K562 (cell line): ENCODE data around the gene GFOD1. TPM values are rescaled to one million over a fixed set of nuclear protein-coding genes. Genes with fewer than 3 reads are reported as not detected.

Source experiments
- ATAC-seq: fragments of 200-7000 bp; cut with Tn5 transposase; 3 replicates; pipeline ENCODE4 v1.9.1; 2020; ENCODE audit warnings: moderate library complexity
- BruUV-seq: library from RNA; stranded (reverse); fragments of 400-500 nt; replicated peaks from 2 replicates; lab custom pipeline; 2021; lab: Mats Ljungman, UMichigan
- CTCF ChIA-PET: fragments of 300-600 bp; formaldehyde crosslinking; extraction: SDS; loops from one replicate; lab custom pipeline; 2021; ENCODE audit warnings: low intra/inter-chr PET ratio; lab: Yijun Ruan, JAX
- POLR2A ChIA-PET: fragments of 300-600, 350-650 bp; sonication (Branson Sonifier 250); formaldehyde crosslinking; extraction: SDS; loops from one replicate; lab custom pipeline; 2021; ENCODE audit warnings: antibody characterized with exemption, inconsistent platforms; lab: Yijun Ruan, JAX
- DNase-seq, 4 experiments: peaks; one replicate each; pipeline versions ENCODE4 v3.0.0 to v3.0.0-alpha.2; 2011 to 2018; ENCODE audit warnings: low spot score in 3 of 4, mixed read lengths in 3 of 4; ENCODE audit errors: extremely low read depth in 1 of 4
- FAIRE-seq: peaks from 2 replicates; lab custom pipeline; 2011; peaks lifted over from hg19 to GRCh38; lab: Jason Lieb, UNC
- H2AFZ ChIP-seq: 2 replicates; pipeline ENCODE4 v1.6.0; 2011; ENCODE audit warnings: low read depth, low read length, control low read depth, inconsistent platforms
- H3K27ac ChIP-seq: fragments of 200-600 bp; 3 replicates; pipeline ENCODE4 v1.8.0; 2011; ENCODE audit warnings: low read depth, mild to moderate bottlenecking, control low read depth, inconsistent platforms, low read length, moderate library complexity, mixed read lengths; ENCODE audit errors: extremely low read depth
- H3K27me3 ChIP-seq, 2 experiments: fragments of 300-600 bp in 1 of 2; 2 replicates in 1 of 2; 3 replicates in 1 of 2; pipeline versions ENCODE4 v1.6.0 to v1.8.0; 2011; ENCODE audit warnings: inconsistent platforms in 2 of 2, low read length in 2 of 2, mild to moderate bottlenecking in 1 of 2, mixed read lengths in 1 of 2, moderate library complexity in 1 of 2; ENCODE audit not compliant: control insufficient read depth in 2 of 2, insufficient read depth in 2 of 2
- H3K36me3 ChIP-seq: fragments of 300-600 bp; 3 replicates; pipeline ENCODE4 v1.8.0; 2011; ENCODE audit warnings: mild to moderate bottlenecking, low read length, inconsistent platforms; ENCODE audit not compliant: control insufficient read depth, insufficient read depth
- H3K4me1 ChIP-seq, 2 experiments: fragments of 200-600 bp in 1 of 2; replicated peaks in 1 of 2; 2 replicates in 1 of 2; 3 replicates in 1 of 2; pipeline versions ENCODE4 v1.5.1 to v1.8.0; 2011; ENCODE audit warnings: inconsistent platforms in 2 of 2, low read length in 2 of 2, mild to moderate bottlenecking in 1 of 2, mixed read lengths in 1 of 2, moderate library complexity in 1 of 2; ENCODE audit not compliant: control insufficient read depth in 2 of 2, insufficient read depth in 2 of 2
- H3K4me2 ChIP-seq: 2 replicates; pipeline ENCODE4 v1.6.1; 2011; ENCODE audit warnings: low read length, control low read depth, inconsistent platforms, mixed read lengths; ENCODE audit not compliant: insufficient read depth
- H3K4me3 ChIP-seq: fragments of 200-600 bp; sonication (generic), shearing (Covaris generic); 2 replicates; pipeline ENCODE4 v1.5.1; 2016; ENCODE audit warnings: control low read depth, inconsistent platforms
- H3K79me2 ChIP-seq: fragments of 200-600 bp; 3 replicates; pipeline ENCODE4 v1.8.0; 2011; ENCODE audit warnings: low read length, inconsistent platforms; ENCODE audit not compliant: control insufficient read depth, insufficient read depth
- H3K9ac ChIP-seq, 2 experiments: 2 replicates each; pipeline versions ENCODE4 v1.6.0 to v1.6.1; 2011; ENCODE audit warnings: low read depth in 2 of 2, low read length in 2 of 2, control low read depth in 1 of 2, inconsistent platforms in 1 of 2, mild to moderate bottlenecking in 1 of 2, mixed read lengths in 1 of 2; ENCODE audit not compliant: insufficient read depth in 1 of 2
- H3K9me1 ChIP-seq: one replicate; pipeline ENCODE4 v1.6.0; 2011; ENCODE audit warnings: inconsistent platforms, mild to moderate bottlenecking, low read length, moderate library complexity; ENCODE audit not compliant: control insufficient read depth, insufficient read depth
- H3K9me3 ChIP-seq: replicated peaks from 2 replicates; pipeline ENCODE4 v1.5.1; 2011; ENCODE audit warnings: low read depth, low read length, inconsistent platforms; ENCODE audit not compliant: control insufficient read depth, insufficient read depth
- H4K20me1 ChIP-seq: replicated peaks from 2 replicates; pipeline ENCODE4 v1.6.1; 2011; ENCODE audit warnings: low read length, inconsistent platforms, mixed read lengths; ENCODE audit not compliant: control insufficient read depth, insufficient read depth
- BRD9 ChIP-seq: fragments of 450-650 bp; IDR thresholded peaks from 2 replicates; pipeline ENCODE4 v1.6.1; 2018; ENCODE audit warnings: low read depth; ENCODE audit not compliant: partially characterized antibody
- RAD21 ChIP-seq, 2 experiments: fragments of 250-450 bp in 1 of 2; fragments of 450-650 bp in 1 of 2; sonication (Bioruptor Pico) in 1 of 2; formaldehyde crosslinking in 1 of 2; IDR thresholded peaks in 1 of 2; conservative IDR thresholded peaks in 1 of 2; 2 replicates each; pipeline versions ENCODE4 v1.4.0 to v1.8.0; 2020 to 2022; ENCODE audit warnings: mild to moderate bottlenecking in 2 of 2, moderate library complexity in 1 of 2
- WGBS: fragments of 100-300 bp; shearing (Covaris generic); methylation state at CpG from one replicate; pipeline ENCODE4 v1.1.6; 2016; ENCODE audit warnings: low coverage, mixed read lengths; ENCODE audit not compliant: insufficient coverage; ENCODE audit errors: missing lambda C conversion rate; 5-methylcytosine and 5-hydroxymethylcytosine counted together
- in situ Hi-C: fragments of 300-500 bp; cut with MboI; formaldehyde crosslinking; loops from 4 replicates; pipeline ENCODE4 v1.15.0; 2018; ENCODE audit warnings: inconsistent platforms, mixed read lengths
- intact Hi-C: fragments of 100-400 bp; cut with micrococcal nuclease; formaldehyde crosslinking; loops from 2 replicates; pipeline ENCODE4 v1.14.2; 2022
- polyA plus RNA-seq, 8 experiments: library from polyadenylated mRNA; depleted of rRNA in 4 of 8; stranded (reverse) in 5 of 8; unstranded in 3 of 8; fragments of >200 nt; fragmentation: Nextera tagmentation in 2 of 8; fragmentation: Illumina TruSeq in 1 of 8; extraction: Ambion mirVana in 2 of 8; extraction: Trizol in 1 of 8; gene quantifications; 2 replicates each; pipeline versions ENCODE4 v1.2.1 to v1.2.3, GENCODE V29; 2011 to 2014; ENCODE audit warnings: inconsistent platforms in 1 of 8, missing spikeins in 1 of 8
- total RNA-seq, 7 experiments: library from RNA; depleted of rRNA in 6 of 7; stranded (reverse); fragments of >200 nt in 6 of 7; fragmentation: Illumina TruSeq in 2 of 7; extraction: Trizol in 2 of 7; gene quantifications; 2 replicates each; pipeline versions ENCODE4 v1.2.1 to v1.2.3, GENCODE V29; 2011 to 2021; ENCODE audit warnings: low replicate concordance in 1 of 7
- TF ChIP-seq, protein P1 (sequence below), 3 experiments: IDR thresholded peaks in 2 of 3; conservative IDR thresholded peaks in 1 of 3; 2 replicates each; pipeline ENCODE4 v1.5.1; 2011 to 2012; ENCODE audit warnings: low read length in 3 of 3, mild to moderate bottlenecking in 3 of 3, control low read depth in 2 of 3, improper control_type of control experiment in 1 of 3, inconsistent platforms in 1 of 3, low read depth in 1 of 3, mixed read lengths in 1 of 3, moderate library complexity in 1 of 3; ENCODE audit not compliant: insufficient read depth in 2 of 3

Gene GFOD1
- total and polyA plus RNA-seq, 9 of the 15 experiments (the other 6 are each of a cell fraction or from before 2014, with no cell fraction given): 3.8 to 12.0 (median 8.2) TPM

DNA sequence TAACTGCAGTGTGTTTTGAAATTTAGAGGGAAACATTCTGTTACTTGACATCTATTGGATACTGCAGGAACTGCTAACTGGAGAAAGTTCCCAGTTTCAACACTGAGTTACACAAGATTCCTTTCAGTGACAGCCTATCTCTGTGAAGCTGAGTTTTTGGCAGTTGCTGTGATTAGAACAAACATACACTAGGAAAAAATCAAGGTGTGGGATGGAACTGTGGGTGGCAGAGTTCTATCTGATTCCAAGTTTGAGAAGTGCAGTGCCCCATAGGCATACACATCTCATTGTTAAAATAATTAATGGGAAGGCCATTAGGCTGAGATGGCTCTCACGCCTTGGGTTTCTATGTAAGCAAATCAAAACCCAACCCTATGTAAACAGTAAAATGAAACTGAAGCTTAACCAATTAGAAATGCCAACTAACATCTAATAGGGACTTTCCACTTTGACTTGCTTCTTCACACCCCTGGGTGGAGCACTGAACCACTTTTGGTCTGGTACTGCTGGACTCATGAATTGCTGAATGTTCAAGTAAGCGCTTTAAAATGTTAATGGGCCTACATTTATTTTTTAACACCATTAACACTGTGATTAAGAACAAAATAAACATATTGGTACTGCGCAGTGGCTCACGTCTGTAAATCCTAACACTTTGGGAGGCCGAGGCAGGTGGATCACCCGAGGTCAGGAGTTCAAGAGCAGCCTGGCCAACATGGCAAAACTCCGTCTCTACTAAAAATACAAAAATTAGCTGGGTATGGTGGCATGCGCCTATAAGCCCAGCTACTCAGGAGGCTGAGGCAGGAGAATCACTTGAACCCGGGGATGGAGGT lies 103.9 kb downstream of the GFOD1 start:
- ATAC-seq (no peak), DNase-seq (no peak), FAIRE-seq (no peak)
- H3K4me2 ChIP-seq: no peak overlapping the region
- peaks cover 0 to 12% of the 10 kb centered on the region in 2 experiments; a peak in 2 of 5 replicates for H3K27me3 ChIP-seq
- intact Hi-C loops: no loop called here
- ChIA-PET POLR2A (interaction anchor here (0.7 to 0.9 kb wide), 2 partner anchors 11 to 18 kb away, joined by 3 read pairs; no protein-coding TSS in a partner anchor), CTCF (no interaction called here)
- TF ChIP-seq BRD9: no peak
- TF ChIP-seq, protein P1, sequence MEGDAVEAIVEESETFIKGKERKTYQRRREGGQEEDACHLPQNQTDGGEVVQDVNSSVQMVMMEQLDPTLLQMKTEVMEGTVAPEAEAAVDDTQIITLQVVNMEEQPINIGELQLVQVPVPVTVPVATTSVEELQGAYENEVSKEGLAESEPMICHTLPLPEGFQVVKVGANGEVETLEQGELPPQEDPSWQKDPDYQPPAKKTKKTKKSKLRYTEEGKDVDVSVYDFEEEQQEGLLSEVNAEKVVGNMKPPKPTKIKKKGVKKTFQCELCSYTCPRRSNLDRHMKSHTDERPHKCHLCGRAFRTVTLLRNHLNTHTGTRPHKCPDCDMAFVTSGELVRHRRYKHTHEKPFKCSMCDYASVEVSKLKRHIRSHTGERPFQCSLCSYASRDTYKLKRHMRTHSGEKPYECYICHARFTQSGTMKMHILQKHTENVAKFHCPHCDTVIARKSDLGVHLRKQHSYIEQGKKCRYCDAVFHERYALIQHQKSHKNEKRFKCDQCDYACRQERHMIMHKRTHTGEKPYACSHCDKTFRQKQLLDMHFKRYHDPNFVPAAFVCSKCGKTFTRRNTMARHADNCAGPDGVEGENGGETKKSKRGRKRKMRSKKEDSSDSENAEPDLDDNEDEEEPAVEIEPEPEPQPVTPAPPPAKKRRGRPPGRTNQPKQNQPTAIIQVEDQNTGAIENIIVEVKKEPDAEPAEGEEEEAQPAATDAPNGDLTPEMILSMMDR (IDR thresholded peaks at IDR 0.05 in 2 of 3, conservative IDR thresholded peaks at IDR 0.05 in 1 of 3; ENCODE audit: insufficient read depth in 2 of 3, low read depth in 1 of 3, low read length in 3 of 3): peak in 1 of 3 experiments; percentile 29; a peak in 1 of 6 replicates
- peak in 1 of 2 experiments; percentile 27; a peak in 1 of 4 replicates for TF ChIP-seq RAD21 (CRISPR knock-in tag; conservative IDR thresholded peaks at IDR 0.05 in 1 of 2, IDR thresholded peaks at IDR 0.05 in 1 of 2)
- in situ Hi-C loops: no loop called here
- peaks cover 31% of the 10 kb centered on the region for H4K20me1 ChIP-seq
- H3K27ac ChIP-seq: no peak overlapping the region
- H3K4me3 ChIP-seq: no peak overlapping the region
- WGBS: 60% methylated on average over 9 of the region's 9 CpGs
- H3K36me3 ChIP-seq: no peaks in the 10 kb centered on the region
- no peak overlapping the region for H3K9ac ChIP-seq
- no TSS peak for BruUV-seq
- H3K79me2 ChIP-seq: no peaks in the 10 kb centered on the region
- H2AFZ ChIP-seq: no peak overlapping the region
- H3K9me1 ChIP-seq: no peaks in the 10 kb centered on the region
- H3K9me3 ChIP-seq: no peaks in the 10 kb centered on the region
- peaks cover 4 to 14% of the 10 kb centered on the region in 2 experiments; a peak in 4 of 5 replicates for H3K4me1 ChIP-seq
